GM10248 (cell line): ENCODE results near the gene ZFYVE9.

Experiments used
- CTCF ChIA-PET: fragments of 300-600 bp; sonication (Branson Sonifier 250); formaldehyde crosslinking; extraction: SDS; loops from one replicate; lab custom pipeline; 2021; ENCODE audit warnings: antibody characterized with exemption; lab: Yijun Ruan, JAX
- POLR2A ChIA-PET: fragments of 350-650 bp; sonication (Branson Sonifier 250); formaldehyde crosslinking; extraction: SDS; loops from one replicate; lab custom pipeline; 2020; ENCODE audit warnings: antibody characterized with exemption; lab: Yijun Ruan, JAX
- DNase-seq: peaks from one replicate; pipeline ENCODE4 v3.0.0; 2012; ENCODE audit errors: extremely low spot score
- CTCF ChIP-seq: IDR thresholded peaks from 2 replicates; pipeline ENCODE4 v1.5.1; 2012; ENCODE audit warnings: mild to moderate bottlenecking, low read depth; ENCODE audit errors: extremely low read depth, missing control alignments, control extremely low read depth

The ZFYVE9 gene

GRCh38 chr1:52249831-52250230 lies 107.9 kb downstream of the ZFYVE9 start:
- CTCF ChIA-PET, result no interaction called here
- DNase-seq, result no peak
- TF ChIP-seq CTCF, result no peak
- POLR2A ChIA-PET, result no interaction called here

- no peak for DNase-seq
- POLR2A ChIA-PET, result no interaction called here
Measured at GRCh38 chr1:52253421-52253820, 111.5 kb downstream of the ZFYVE9 start.

GRCh38 chr1:52259886-52260285 lies 118.0 kb downstream of the ZFYVE9 start:
- no peak for TF ChIP-seq CTCF
- ChIA-PET CTCF (interaction anchor here (0.6 to 2.6 kb wide), 2 partner anchors 15 to 18 kb away, joined by 3 to 7 read pairs; no protein-coding TSS in a partner anchor), POLR2A (no interaction called here)
- no peak for DNase-seq

More at GRCh38 chr1:52253421-52253820, 111.5 kb downstream of the ZFYVE9 start:
- no peak for TF ChIP-seq CTCF
- CTCF ChIA-PET, result no interaction called here

- DNase-seq, result no peak
- TF ChIP-seq CTCF, result no peak
- ChIA-PET CTCF (interaction anchor here (1.1 kb wide), 1 partner anchor 9 kb away, joined by 3 read pairs; no protein-coding TSS in a partner anchor), POLR2A (no interaction called here)
Measured at GRCh38 chr1:52263153-52263910, 121.4 kb downstream of the ZFYVE9 start.

GRCh38 chr1:52264530-52265115 lies 122.7 kb downstream of the ZFYVE9 start:
- ChIA-PET CTCF (interaction anchor here (1.3 kb wide), 1 partner anchor 31 kb away, joined by 3 read pairs; no protein-coding TSS in a partner anchor), POLR2A (no interaction called here)
- no peak for TF ChIP-seq CTCF

GRCh38 chr1:52266507-52266906 lies 124.6 kb downstream of the ZFYVE9 start:
- TF ChIP-seq CTCF, result no peak
- ChIA-PET POLR2A (no interaction called here), CTCF (no interaction called here)
- DNase-seq, result no peak

More at GRCh38 chr1:52264530-52265115, 122.7 kb downstream of the ZFYVE9 start:
- no peak for DNase-seq
